BJ (cell line): ENCODE data around the gene H6PD. TPM values are rescaled to one million over a fixed set of nuclear protein-coding genes. Genes with fewer than 3 reads are reported as not detected.
A peak's percentile ranks its signal among the peaks of the same experiment; 100 is the strongest.

ENCODE experiments used
- CTCF ChIA-PET: fragments of 350-600 bp; formaldehyde crosslinking; extraction: SDS; loops from one replicate; lab custom pipeline; 2021; ENCODE audit warnings: antibody characterized with exemption, inconsistent platforms; lab: Yijun Ruan, JAX
- POLR2A ChIA-PET: fragments of 300-600 bp; sonication (Branson Sonifier 250); formaldehyde crosslinking; extraction: SDS; loops from one replicate; lab custom pipeline; 2021; ENCODE audit warnings: antibody characterized with exemption; lab: Charles Lee
- DNase-seq: peaks from one replicate; pipeline ENCODE4 v3.0.0-alpha.2; 2011; ENCODE audit warnings: low read depth
- H3K27me3 ChIP-seq: 2 replicates; pipeline ENCODE4 v1.6.0; 2011; ENCODE audit warnings: low read length; ENCODE audit not compliant: control insufficient read depth, insufficient read depth
- H3K36me3 ChIP-seq: 2 replicates; pipeline ENCODE4 v1.5.1; 2011; ENCODE audit warnings: low read length; ENCODE audit not compliant: control insufficient read depth, insufficient read depth
- H3K4me3 ChIP-seq: 2 replicates; pipeline ENCODE4 v1.5.1; 2011; ENCODE audit warnings: low read depth, mild to moderate bottlenecking, control low read depth, low read length
- polyA minus RNA-seq: library from RNA; depleted of rRNA, polyadenylated mRNA; stranded (reverse); fragments of >200 nt; gene quantifications from 2 replicates; pipeline ENCODE4 v1.2.3, GENCODE V29; 2011; rRNA and poly(A)+ RNA removed
- polyA plus RNA-seq: library from polyadenylated mRNA; depleted of rRNA; stranded (reverse); fragments of >200 nt; gene quantifications from 2 replicates; pipeline ENCODE4 v1.2.3, GENCODE V29; 2011; rRNA removed
- TF ChIP-seq, protein P1 (sequence below): IDR thresholded peaks from 2 replicates; pipeline ENCODE4 v1.5.1; 2011; ENCODE audit warnings: low read depth, mild to moderate bottlenecking, control low read depth, inconsistent platforms, low read length, moderate library complexity; ENCODE audit not compliant: insufficient read depth

Gene H6PD, protein sequence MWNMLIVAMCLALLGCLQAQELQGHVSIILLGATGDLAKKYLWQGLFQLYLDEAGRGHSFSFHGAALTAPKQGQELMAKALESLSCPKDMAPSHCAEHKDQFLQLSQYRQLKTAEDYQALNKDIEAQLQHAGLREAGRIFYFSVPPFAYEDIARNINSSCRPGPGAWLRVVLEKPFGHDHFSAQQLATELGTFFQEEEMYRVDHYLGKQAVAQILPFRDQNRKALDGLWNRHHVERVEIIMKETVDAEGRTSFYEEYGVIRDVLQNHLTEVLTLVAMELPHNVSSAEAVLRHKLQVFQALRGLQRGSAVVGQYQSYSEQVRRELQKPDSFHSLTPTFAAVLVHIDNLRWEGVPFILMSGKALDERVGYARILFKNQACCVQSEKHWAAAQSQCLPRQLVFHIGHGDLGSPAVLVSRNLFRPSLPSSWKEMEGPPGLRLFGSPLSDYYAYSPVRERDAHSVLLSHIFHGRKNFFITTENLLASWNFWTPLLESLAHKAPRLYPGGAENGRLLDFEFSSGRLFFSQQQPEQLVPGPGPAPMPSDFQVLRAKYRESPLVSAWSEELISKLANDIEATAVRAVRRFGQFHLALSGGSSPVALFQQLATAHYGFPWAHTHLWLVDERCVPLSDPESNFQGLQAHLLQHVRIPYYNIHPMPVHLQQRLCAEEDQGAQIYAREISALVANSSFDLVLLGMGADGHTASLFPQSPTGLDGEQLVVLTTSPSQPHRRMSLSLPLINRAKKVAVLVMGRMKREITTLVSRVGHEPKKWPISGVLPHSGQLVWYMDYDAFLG
- 12.0 and 16.6 TPM in 2 replicates for polyA plus RNA-seq
- 13.7 and 15.1 TPM in 2 replicates for polyA minus RNA-seq

DNA sequence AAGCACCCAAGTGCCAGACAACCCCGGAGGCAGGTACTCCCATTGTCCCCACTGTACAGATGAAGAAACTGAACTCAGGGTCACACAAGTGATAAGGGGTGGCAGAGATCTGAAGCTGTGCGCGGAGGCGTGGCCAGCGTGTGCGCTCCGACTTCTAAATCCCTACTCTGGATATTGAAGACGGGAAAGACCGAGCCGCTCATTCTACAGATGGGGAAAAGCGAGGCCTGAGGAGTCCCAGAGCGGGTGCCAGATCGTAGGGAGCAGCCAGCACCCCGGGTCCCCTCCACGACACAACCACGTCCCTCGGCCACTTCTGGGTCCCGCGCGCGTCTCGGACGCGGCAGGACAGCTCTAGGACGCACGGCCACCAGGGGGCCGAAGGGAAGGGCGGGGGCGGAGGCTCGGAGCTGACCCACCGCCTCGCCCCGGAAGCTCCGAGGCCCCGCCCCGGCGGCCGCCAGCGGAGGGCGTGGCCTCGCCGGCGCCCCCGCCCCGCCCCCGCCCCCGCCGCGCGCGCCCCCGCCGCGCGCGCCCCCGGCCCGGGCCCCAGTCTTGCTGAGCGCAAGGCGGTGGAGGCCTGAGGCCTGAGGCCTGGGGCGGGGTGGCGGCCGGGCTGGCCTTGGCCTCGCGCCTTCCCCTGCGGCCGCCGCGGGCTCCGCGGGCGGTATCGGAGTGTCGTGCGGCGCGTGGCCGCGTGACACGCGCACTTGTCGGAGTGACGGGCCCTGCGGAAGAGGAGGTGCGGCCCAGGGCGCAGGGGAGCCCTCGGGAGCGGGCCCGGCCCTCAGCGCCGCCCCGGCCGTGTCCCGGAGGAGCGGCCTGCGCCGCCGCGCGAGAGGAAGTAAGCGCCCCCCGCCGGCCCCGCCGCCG is at the start of gene H6PD:
H6PD (plus strand) TSS at position 552 of the 873 bp plus-strand sequence. CDS start 10,161 bp downstream, outside the sequence.
- no peak for DNase-seq
- H3K36me3 ChIP-seq = no peaks in the 10 kb centered on the region
- POLR2A ChIA-PET = no interaction called here
- TF ChIP-seq, protein P1, sequence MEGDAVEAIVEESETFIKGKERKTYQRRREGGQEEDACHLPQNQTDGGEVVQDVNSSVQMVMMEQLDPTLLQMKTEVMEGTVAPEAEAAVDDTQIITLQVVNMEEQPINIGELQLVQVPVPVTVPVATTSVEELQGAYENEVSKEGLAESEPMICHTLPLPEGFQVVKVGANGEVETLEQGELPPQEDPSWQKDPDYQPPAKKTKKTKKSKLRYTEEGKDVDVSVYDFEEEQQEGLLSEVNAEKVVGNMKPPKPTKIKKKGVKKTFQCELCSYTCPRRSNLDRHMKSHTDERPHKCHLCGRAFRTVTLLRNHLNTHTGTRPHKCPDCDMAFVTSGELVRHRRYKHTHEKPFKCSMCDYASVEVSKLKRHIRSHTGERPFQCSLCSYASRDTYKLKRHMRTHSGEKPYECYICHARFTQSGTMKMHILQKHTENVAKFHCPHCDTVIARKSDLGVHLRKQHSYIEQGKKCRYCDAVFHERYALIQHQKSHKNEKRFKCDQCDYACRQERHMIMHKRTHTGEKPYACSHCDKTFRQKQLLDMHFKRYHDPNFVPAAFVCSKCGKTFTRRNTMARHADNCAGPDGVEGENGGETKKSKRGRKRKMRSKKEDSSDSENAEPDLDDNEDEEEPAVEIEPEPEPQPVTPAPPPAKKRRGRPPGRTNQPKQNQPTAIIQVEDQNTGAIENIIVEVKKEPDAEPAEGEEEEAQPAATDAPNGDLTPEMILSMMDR = peak; percentile 79
- H3K4me3 ChIP-seq = peak within 1 kb of the TSS; percentile 62
- CTCF ChIA-PET = interaction anchor here (0.6 to 2.4 kb wide), 20 partner anchors 9 to 339 kb away, joined by 3 to 16 read pairs (median 4); partner anchors contain the start of gene GPR157
- H3K27me3 ChIP-seq = no peaks in the 10 kb centered on the region

DNA sequence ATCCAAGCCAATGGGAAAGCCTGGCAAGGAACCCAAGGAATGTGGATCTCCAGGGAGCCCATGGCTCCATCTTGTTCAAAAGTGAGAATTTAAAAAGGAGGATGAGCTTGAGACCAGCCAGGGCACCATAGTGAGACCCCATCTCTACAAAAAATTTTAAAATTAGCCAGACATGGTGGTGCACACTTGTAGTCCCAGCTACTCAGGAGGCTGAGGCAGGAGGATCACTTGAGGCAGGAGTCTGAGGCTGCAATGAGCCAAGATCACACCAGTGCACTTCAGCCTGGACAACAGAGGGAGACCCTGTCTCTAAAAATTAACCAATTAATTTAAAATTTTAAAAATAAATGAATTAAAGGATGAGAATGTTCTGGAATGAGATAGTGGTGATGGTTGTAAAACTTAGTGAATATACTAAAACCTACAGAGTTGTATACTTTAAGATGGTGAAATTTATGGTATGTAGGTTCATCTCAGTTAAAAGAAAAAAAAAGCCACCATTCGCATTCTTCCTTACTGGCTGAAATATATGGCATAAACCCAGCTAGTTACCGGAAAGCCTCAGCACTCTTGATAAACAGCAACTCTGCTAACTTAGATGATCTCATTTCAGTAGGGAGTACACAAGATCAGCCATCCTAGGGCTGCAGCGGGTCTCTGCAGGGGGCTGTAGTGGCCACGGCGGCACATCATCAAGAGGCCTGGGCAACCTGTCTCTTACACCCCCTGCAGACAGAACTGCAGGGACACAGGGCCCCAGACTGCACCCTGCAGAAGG is 48.3 kb upstream of the H6PD start:
- Histone ChIP-seq H3K4me3 (no peak overlapping the region), H3K27me3 (no peaks in the 10 kb centered on the region), H3K36me3 (no peaks in the 10 kb centered on the region)
- ChIA-PET CTCF (interaction anchor here (1.0 to 2.4 kb wide), 4 partner anchors 8 to 45 kb away, joined by 3 to 13 read pairs (median 6); no protein-coding TSS in a partner anchor), POLR2A (no interaction called here)
- TF ChIP-seq, protein P1 = no peak
- no peak for DNase-seq

DNA sequence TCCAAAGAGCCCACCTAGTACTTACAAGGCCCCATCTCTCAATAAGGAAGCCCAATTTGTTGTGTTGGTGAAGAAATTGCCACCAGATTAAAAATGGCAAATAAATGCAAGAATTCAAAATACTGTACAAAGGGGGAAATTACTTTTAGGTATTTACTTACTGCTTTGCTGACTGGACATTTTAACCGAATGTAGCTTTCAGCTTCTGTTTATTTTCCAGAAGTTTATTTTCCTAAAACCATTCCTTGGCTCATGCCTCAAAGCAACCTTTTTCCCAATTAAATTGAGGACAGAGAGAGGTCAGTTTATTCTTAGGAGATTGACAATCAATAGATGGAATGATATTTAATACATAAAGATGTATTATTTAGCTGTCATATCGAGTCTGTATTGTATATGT is 47.6 kb upstream of the H6PD start:
- CTCF ChIA-PET = interaction anchor here (0.8 to 2.4 kb wide), 5 partner anchors 9 to 47 kb away, joined by 3 to 13 read pairs (median 4); partner anchors contain the start of gene H6PD
- POLR2A ChIA-PET = no interaction called here

DNA sequence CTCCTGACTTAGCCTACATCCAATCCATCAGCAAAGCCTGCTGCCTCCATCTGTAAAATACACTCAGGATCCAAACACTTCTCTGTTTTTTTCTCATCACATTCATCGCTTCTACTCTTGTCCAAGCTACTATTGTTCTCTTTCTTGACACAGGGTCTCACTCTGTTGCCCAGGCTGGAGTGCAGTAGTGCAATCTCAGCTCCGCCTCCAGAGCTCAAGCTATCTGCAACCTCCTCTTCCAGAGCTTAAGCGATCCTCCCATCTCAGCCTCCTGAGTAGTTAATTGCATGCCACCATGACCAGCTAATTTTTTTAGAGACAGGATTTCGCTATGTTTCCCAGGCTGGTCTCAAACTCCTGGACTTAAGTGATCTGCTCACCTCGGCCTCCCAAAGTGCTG is 44.3 kb upstream of the H6PD start:
- Histone ChIP-seq H3K27me3 (no peaks in the 10 kb centered on the region), H3K36me3 (no peaks in the 10 kb centered on the region), H3K4me3 (no peak overlapping the region)
- POLR2A ChIA-PET = interaction anchor here (0.8 kb wide), 1 partner anchor 18 kb away, joined by 6 read pairs; no protein-coding TSS in a partner anchor
- TF ChIP-seq, protein P1 = no peak
- CTCF ChIA-PET = interaction anchor here (0.7 kb wide), 1 partner anchor 44 kb away, joined by 4 read pairs; no protein-coding TSS in a partner anchor
- DNase-seq = no peak

More for the DNA sequence above, 47.6 kb upstream of the H6PD start:
- Histone ChIP-seq H3K27me3 (no peaks in the 10 kb centered on the region), H3K36me3 (no peaks in the 10 kb centered on the region), H3K4me3 (no peak overlapping the region)
- TF ChIP-seq, protein P1 = no peak
- DNase-seq = no peak
